Measurements from ENCODE around the gene MGAT4C.

- TF ChIP-seq CTCF (optimal IDR thresholded peaks at IDR 0.05 in 1 of 3, IDR thresholded peaks at IDR 0.05 in 1 of 3, conservative IDR thresholded peaks at IDR 0.05 in 1 of 3; ENCODE audit: extremely low read depth in 1 of 3, insufficient read depth in 2 of 3, low read length in 3 of 3) = no peak
- TF ChIP-seq EZH2 (IDR thresholded peaks at IDR 0.05; ENCODE audit: low read length) = no peak
These were observed 8.5 kb upstream of the MGAT4C start for GRCh38 chr12:86264451-86265328.
